ENCODE data around the gene IL17B.

DNA sequence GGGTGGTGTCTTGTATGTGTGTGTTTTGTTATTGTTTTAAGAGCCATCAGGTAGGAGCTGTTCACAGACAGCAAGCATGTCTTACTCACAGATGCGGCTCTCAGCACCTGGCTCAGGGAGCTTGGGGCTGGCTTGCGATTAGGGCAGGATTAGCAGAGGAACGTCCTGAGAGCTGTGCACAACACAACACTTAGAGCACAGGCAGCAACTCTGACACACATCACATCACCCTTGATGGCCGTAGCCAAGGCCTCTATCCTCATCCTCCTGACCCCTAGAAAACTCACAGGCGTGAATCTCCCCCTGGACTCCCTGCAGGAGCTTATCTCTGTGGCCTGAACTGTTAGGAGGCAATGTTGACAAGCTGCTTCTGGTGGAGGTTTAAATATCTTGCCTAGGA, 7.1 kb upstream of the IL17B start:
- TF ChIP-seq TAF1 (IDR thresholded peaks at IDR 0.05; ENCODE audit: low read depth, low read length) (no peak), EZH2 (IDR thresholded peaks at IDR 0.05; ENCODE audit: low read depth, low read length, severe bottlenecking) (no peak), BRCA1 (IDR thresholded peaks at IDR 0.05; ENCODE audit: low read depth, low read length) (no peak), POLR2AphosphoS5 (IDR thresholded peaks at IDR 0.05; ENCODE audit: low read depth, low read length) (no peak), YY1 (IDR thresholded peaks at IDR 0.05; ENCODE audit: low read depth, low read length) (no peak), POLR2A (IDR thresholded peaks at IDR 0.05; ENCODE audit: control extremely low read depth in 1 of 2, low read depth in 2 of 2, low read length in 2 of 2) (no peak)

All from H1 (cell line).